Esophagus squamous epithelium (tissue), 4 donors: ENCODE results near the gene PDE5A.

Experiments
- CTCF ChIP-seq, 6 experiments: fragments of 450-650 bp in 4 of 6; fragments of 200-600 bp in 2 of 6; sonication (generic) in 2 of 6; IDR thresholded peaks; one replicate each; pipeline ENCODE4 v1.5.1; 2016 to 2019; ENCODE audit warnings: antibody characterized with exemption in 6 of 6, mild to moderate bottlenecking in 4 of 6, moderate library complexity in 4 of 6
- POLR2A ChIP-seq, 4 donors: fragments of 450-650 bp; IDR thresholded peaks; one replicate each; pipeline ENCODE4 v1.6.1; 2017; ENCODE audit warnings: antibody characterized with exemption in 4 of 4, mild to moderate bottlenecking in 4 of 4, moderate library complexity in 3 of 4

- TF ChIP-seq CTCF (IDR thresholded peaks at IDR 0.05) (no peak), POLR2A (IDR thresholded peaks at IDR 0.05) (no peak)
Measured at GRCh38 chr4:119529788-119530187, 98.8 kb downstream of the PDE5A start.
